SHP77 (cell line): Measurements from ENCODE around the gene INHBE.
A peak's percentile ranks its signal among the peaks of the same experiment; 100 is the strongest.
"Not testable (repeated sequence)": the region's sequence is repeated elsewhere in the genome, so short reads cannot be mapped to it uniquely, and the experiment has no call there.

Experiments
- DNase-seq, 2 experiments: peaks; one replicate each; lab custom pipeline; 2025; lab: John Stamatoyannopoulos, UW

INHBE gene

GRCh38 chr12:57476162-57476992 is 21.3 kb downstream of the INHBE start:
- DNase-seq, result no peak

- no peak for DNase-seq
Measured at GRCh38 chr12:57476993-57477709, 22.0 kb downstream of the INHBE start.

GRCh38 chr12:57477710-57478681 is 22.9 kb downstream of the INHBE start:
- no peak for DNase-seq

- no peak for DNase-seq
Measured at GRCh38 chr12:57479043-57479375, 23.9 kb downstream of the INHBE start.

GRCh38 chr12:57479376-57480115 is 24.4 kb downstream of the INHBE start, which contains the start of gene ARHGAP9:
Gene ARHGAP9, minus strand, starts transcription at chr12:57479866. Its CDS starts 460 bp downstream, at chr12:57479406.
- DNase-seq, result no peak

- no peak for DNase-seq
Measured at GRCh38 chr12:57481671-57482070, 26.6 kb downstream of the INHBE start.

GRCh38 chr12:57483466-57483865 is 28.4 kb downstream of the INHBE start:
- no peak for DNase-seq

GRCh38 chr12:57485695-57486094 is 30.6 kb downstream of the INHBE start:
- DNase-seq, result no peak

GRCh38 chr12:57487055-57487596 is 32.0 kb downstream of the INHBE start:
- DNase-seq, result no peak

- DNase-seq, result peak; percentile 95 to 97
Measured at GRCh38 chr12:57487597-57488401, 32.7 kb downstream of the INHBE start, which contains the start of gene MARS1. Gene MARS1, plus strand, starts transcription at chr12:57488068. Its CDS starts 23 bp downstream, at chr12:57488091.

- no peak for DNase-seq
Measured at GRCh38 chr12:57488402-57489156, 33.5 kb downstream of the INHBE start.

- no peak for DNase-seq
Measured at GRCh38 chr12:57489157-57489641, 34.1 kb downstream of the INHBE start.

GRCh38 chr12:57490126-57490525 is 35.0 kb downstream of the INHBE start:
- no peak for DNase-seq

- no peak for DNase-seq
Measured at GRCh38 chr12:57491393-57492280, 36.5 kb downstream of the INHBE start.

GRCh38 chr12:57495051-57495701 is 40.1 kb downstream of the INHBE start:
- not testable (repeated sequence) for DNase-seq

- DNase-seq, result no peak
Measured at GRCh38 chr12:57496822-57497221, 41.7 kb downstream of the INHBE start.
